ENCODE measurements around the gene SLC22A16. TPM values are rescaled to one million over a fixed set of nuclear protein-coding genes. Genes with fewer than 3 reads are reported as not detected.
"Not testable (repeated sequence)": the region's sequence is repeated elsewhere in the genome, so short reads cannot be mapped to it uniquely, and the experiment has no call there.

SLC22A16 gene
- total RNA-seq, 1 donor from 2014 or later, result not detected

GRCh38 chr6:110459137-110459536 lies 17.3 kb downstream of the SLC22A16 start:
- Histone ChIP-seq H3K4me2 (ENCODE audit: low read length) (no peak overlapping the region), H3K4me1 (ENCODE audit: insufficient read depth, low read length) (no peaks in the 10 kb centered on the region), H3K27ac (ENCODE audit: low read depth, low read length) (no peak overlapping the region), H3K9me3 (ENCODE audit: insufficient read depth, low read depth, low read length) (no peaks in the 10 kb centered on the region), H3K27me3 (ENCODE audit: insufficient read depth, low read length) (peaks cover 3% of the 10 kb centered on the region), H2AFZ (ENCODE audit: low read depth, low read length) (no peak overlapping the region), H4K20me1 (ENCODE audit: insufficient read depth, low read length) (no peaks in the 10 kb centered on the region), H3K79me2 (ENCODE audit: insufficient read depth, low read length) (no peaks in the 10 kb centered on the region), H3K36me3 (ENCODE audit: insufficient read depth, low read length) (no peaks in the 10 kb centered on the region), H3K4me3 (ENCODE audit: insufficient read depth, low read depth, low read length) (no peak overlapping the region), H3K9ac (ENCODE audit: low read length) (no peak overlapping the region)
- Mint-ChIP-seq H3K36me3 (ENCODE audit: low read depth, unreplicated experiment) (peaks cover 2% of the 10 kb centered on the region), H3K27ac (ENCODE audit: unreplicated experiment) (no peak overlapping the region), H3K4me1 (ENCODE audit: low read depth, unreplicated experiment) (no peaks in the 10 kb centered on the region), H3K9me3 (ENCODE audit: unreplicated experiment) (peaks cover 19% of the 10 kb centered on the region), H3K27me3 (ENCODE audit: low read depth, unreplicated experiment) (no peaks in the 10 kb centered on the region), H3K4me3 (ENCODE audit: unreplicated experiment) (no peak overlapping the region)
- no peak for DNase-seq (ENCODE audit: low read depth)
- FAIRE-seq, result no peak
- no peak for TF ChIP-seq CTCF (IDR thresholded peaks at IDR 0.05; ENCODE audit: insufficient read depth, low read depth, low read length)
- no peak for TF ChIP-seq EZH2 (IDR thresholded peaks at IDR 0.05; ENCODE audit: insufficient read depth, low read length)

DNA sequence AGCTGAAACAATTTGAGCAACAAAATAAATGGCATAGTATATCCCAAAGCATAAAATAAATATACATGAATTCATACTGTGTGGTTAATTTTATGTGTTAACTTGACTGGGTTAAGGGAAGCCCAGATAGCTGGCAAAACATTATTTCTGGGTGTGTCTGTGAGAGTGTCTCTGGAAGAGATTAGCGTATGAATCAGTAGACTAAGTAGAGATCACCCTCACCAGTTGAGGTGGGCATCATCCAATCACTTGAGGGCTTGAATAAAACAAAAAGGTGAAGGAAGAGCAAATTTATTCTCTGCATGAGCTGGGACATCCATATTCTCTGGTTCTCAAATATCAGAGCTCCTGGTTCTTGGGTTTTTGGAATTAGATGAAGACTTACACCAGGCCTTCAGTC lies 17.9 kb downstream of the SLC22A16 start:
- Histone ChIP-seq H3K79me2 (ENCODE audit: insufficient read depth, low read length) (no peaks in the 10 kb centered on the region), H3K27ac (ENCODE audit: low read depth, low read length) (no peak overlapping the region), H4K20me1 (ENCODE audit: insufficient read depth, low read length) (no peaks in the 10 kb centered on the region), H3K4me3 (ENCODE audit: insufficient read depth, low read depth, low read length) (no peak overlapping the region), H3K27me3 (ENCODE audit: insufficient read depth, low read length) (peaks cover 3% of the 10 kb centered on the region), H3K4me2 (ENCODE audit: low read length) (no peak overlapping the region), H2AFZ (ENCODE audit: low read depth, low read length) (no peak overlapping the region), H3K9me3 (ENCODE audit: insufficient read depth, low read depth, low read length) (no peaks in the 10 kb centered on the region), H3K9ac (ENCODE audit: low read length) (no peak overlapping the region), H3K4me1 (ENCODE audit: insufficient read depth, low read length) (no peaks in the 10 kb centered on the region), H3K36me3 (ENCODE audit: insufficient read depth, low read length) (no peaks in the 10 kb centered on the region)
- TF ChIP-seq EZH2 (IDR thresholded peaks at IDR 0.05; ENCODE audit: insufficient read depth, low read length) (no peak), CTCF (IDR thresholded peaks at IDR 0.05; ENCODE audit: insufficient read depth, low read depth, low read length) (no peak)
- Mint-ChIP-seq H3K27ac (ENCODE audit: unreplicated experiment) (no peak overlapping the region), H3K4me1 (ENCODE audit: low read depth, unreplicated experiment) (no peaks in the 10 kb centered on the region), H3K36me3 (ENCODE audit: low read depth, unreplicated experiment) (peaks cover 2% of the 10 kb centered on the region), H3K27me3 (ENCODE audit: low read depth, unreplicated experiment) (no peaks in the 10 kb centered on the region), H3K9me3 (ENCODE audit: unreplicated experiment) (peaks cover 14% of the 10 kb centered on the region), H3K4me3 (ENCODE audit: unreplicated experiment) (no peak overlapping the region)
- no peak for FAIRE-seq
- no peak for DNase-seq (ENCODE audit: low read depth)

DNA sequence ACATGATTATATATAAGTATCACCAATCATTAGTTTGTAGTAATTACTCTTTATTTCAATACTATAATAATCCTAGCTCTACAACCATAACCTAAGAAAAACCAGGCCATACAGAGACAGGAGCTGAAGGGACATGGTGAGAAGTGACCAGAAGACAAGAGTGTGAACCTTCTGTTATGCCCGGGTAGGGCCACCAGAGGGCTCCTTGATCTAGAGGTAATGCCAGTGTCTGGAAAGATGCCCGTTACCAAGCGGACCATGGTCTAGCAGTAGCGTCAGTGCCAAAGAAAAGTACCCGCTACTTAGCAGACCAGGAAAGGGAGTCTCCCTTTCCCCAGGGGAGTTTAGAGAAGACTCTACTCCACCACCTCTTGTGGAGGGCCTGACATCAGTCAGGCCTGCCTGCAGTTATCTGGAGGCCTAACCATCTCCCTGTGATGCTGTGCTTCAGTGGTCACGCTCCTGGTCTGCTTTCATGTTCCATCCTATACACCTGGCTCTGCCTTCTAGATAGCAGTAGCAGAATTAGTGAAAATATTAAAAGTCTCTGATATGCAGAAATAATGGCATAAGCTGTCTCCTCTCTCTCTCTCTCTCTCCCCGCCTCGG lies 18.7 kb downstream of the SLC22A16 start:
- H3K9ac ChIP-seq (ENCODE audit: low read length); H3K36me3 Mint-ChIP-seq (ENCODE audit: low read depth, unreplicated experiment); H3K9me3 ChIP-seq (ENCODE audit: insufficient read depth, low read depth, low read length); H3K27me3 ChIP-seq (ENCODE audit: insufficient read depth, low read length); H3K4me2 ChIP-seq (ENCODE audit: low read length); H3K4me3 ChIP-seq (ENCODE audit: insufficient read depth, low read depth, low read length); H2AFZ ChIP-seq (ENCODE audit: low read depth, low read length); DNase-seq (ENCODE audit: low read depth); H3K4me1 Mint-ChIP-seq (ENCODE audit: low read depth, unreplicated experiment); H3K27ac ChIP-seq (ENCODE audit: low read depth, low read length); H4K20me1 ChIP-seq (ENCODE audit: insufficient read depth, low read length); H3K36me3 ChIP-seq (ENCODE audit: insufficient read depth, low read length); H3K27me3 Mint-ChIP-seq (ENCODE audit: low read depth, unreplicated experiment); H3K79me2 ChIP-seq (ENCODE audit: insufficient read depth, low read length); H3K27ac Mint-ChIP-seq (ENCODE audit: unreplicated experiment); H3K4me1 ChIP-seq (ENCODE audit: insufficient read depth, low read length); H3K4me3 Mint-ChIP-seq (ENCODE audit: unreplicated experiment); FAIRE-seq: not testable (repeated sequence)
- TF ChIP-seq CTCF (IDR thresholded peaks at IDR 0.05; ENCODE audit: insufficient read depth, low read depth, low read length), result peak; percentile 19
- H3K9me3 Mint-ChIP-seq (ENCODE audit: unreplicated experiment), result peaks cover 12% of the 10 kb centered on the region
